ENCODE results near the gene CACNG5.

The CACNG5 gene

DNA sequence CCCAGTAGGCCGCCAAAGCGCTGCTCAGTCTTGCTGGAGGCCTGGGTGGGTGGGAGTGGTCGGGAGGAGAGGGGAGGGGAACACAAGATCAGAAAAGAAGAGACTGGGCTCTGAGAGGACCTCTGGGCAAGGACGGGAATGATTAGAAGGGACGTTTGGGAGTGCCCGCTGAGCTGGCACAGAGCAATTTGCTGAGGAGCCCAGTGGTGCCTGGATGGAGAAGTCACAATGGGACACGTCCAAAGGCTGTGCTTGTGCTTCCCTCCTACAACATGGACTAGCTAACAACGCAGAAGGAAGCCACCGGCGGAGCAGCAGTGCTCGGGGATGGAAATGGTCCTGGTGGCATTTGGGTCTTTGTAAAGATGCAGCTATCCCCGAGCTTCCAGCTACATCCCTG lies 84.0 kb downstream of the CACNG5 start:
- TF ChIP-seq ZNF565 (CRISPR knock-in tag; conservative IDR thresholded peaks at IDR 0.05; ENCODE audit: low read depth) (no peak), PATZ1 (CRISPR knock-in tag; IDR thresholded peaks at IDR 0.05; ENCODE audit: borderline replicate concordance) (no peak), TCF4 (CRISPR knock-in tag; IDR thresholded peaks at IDR 0.05; ENCODE audit: borderline replicate concordance) (no peak), ZC3H10 (CRISPR knock-in tag; IDR thresholded peaks at IDR 0.05) (no peak)
- ATAC-seq = no peak

DNA sequence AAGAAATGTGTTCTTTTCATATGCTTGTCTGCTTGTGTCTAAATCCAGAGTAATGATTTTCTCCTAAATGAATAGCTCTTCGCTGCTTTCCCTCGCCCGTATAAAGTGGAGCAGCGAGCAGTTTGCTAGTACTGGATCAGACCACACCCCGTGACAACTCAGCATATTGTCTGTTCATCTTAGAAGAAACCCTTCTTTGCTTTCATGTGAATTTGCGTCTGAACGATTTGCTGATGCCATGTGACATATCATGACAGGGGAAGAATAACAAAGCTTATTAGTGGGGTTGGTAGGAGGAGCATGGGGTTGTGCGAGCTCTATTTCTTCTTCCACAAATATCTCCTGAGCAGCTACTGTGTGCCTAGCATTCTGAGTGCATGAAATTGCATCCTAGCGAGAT lies 85.5 kb downstream of the CACNG5 start:
- ATAC-seq = no peak
- TF ChIP-seq, protein P1, sequence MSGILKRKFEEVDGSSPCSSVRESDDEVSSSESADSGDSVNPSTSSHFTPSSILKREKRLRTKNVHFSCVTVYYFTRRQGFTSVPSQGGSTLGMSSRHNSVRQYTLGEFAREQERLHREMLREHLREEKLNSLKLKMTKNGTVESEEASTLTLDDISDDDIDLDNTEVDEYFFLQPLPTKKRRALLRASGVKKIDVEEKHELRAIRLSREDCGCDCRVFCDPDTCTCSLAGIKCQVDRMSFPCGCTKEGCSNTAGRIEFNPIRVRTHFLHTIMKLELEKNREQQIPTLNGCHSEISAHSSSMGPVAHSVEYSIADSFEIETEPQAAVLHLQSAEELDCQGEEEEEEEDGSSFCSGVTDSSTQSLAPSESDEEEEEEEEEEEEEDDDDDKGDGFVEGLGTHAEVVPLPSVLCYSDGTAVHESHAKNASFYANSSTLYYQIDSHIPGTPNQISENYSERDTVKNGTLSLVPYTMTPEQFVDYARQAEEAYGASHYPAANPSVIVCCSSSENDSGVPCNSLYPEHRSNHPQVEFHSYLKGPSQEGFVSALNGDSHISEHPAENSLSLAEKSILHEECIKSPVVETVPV (CRISPR knock-in tag; IDR thresholded peaks at IDR 0.05) = no peak
- TF ChIP-seq ZNF8 (CRISPR knock-in tag; IDR thresholded peaks at IDR 0.05) (no peak), POU6F1 (CRISPR knock-in tag; IDR thresholded peaks at IDR 0.05; ENCODE audit: borderline replicate concordance, low read depth) (no peak), CSDC2 (CRISPR knock-in tag; IDR thresholded peaks at IDR 0.05) (no peak), GLIS3 (CRISPR knock-in tag; IDR thresholded peaks at IDR 0.05) (no peak), ZFP3 (CRISPR knock-in tag; IDR thresholded peaks at IDR 0.05) (no peak), ZFP30 (CRISPR knock-in tag; IDR thresholded peaks at IDR 0.05) (no peak), ARNTL (CRISPR knock-in tag; IDR thresholded peaks at IDR 0.05; ENCODE audit: borderline replicate concordance, low read depth) (no peak), OSR1 (CRISPR knock-in tag; IDR thresholded peaks at IDR 0.05) (no peak), TCF4 (CRISPR knock-in tag; IDR thresholded peaks at IDR 0.05; ENCODE audit: borderline replicate concordance) (no peak), PPARA (CRISPR knock-in tag; IDR thresholded peaks at IDR 0.05; ENCODE audit: borderline replicate concordance) (no peak), ISL1 (CRISPR knock-in tag; IDR thresholded peaks at IDR 0.05) (no peak), PATZ1 (CRISPR knock-in tag; IDR thresholded peaks at IDR 0.05; ENCODE audit: borderline replicate concordance) (no peak), ZNF70 (CRISPR knock-in tag; IDR thresholded peaks at IDR 0.05) (no peak), ZC3H10 (CRISPR knock-in tag; IDR thresholded peaks at IDR 0.05) (no peak), RARB (CRISPR knock-in tag; IDR thresholded peaks at IDR 0.05) (no peak), BACH2 (CRISPR knock-in tag; IDR thresholded peaks at IDR 0.05; ENCODE audit: borderline replicate concordance) (no peak), TSHZ2 (CRISPR knock-in tag; IDR thresholded peaks at IDR 0.05) (no peak), ZNF565 (CRISPR knock-in tag; conservative IDR thresholded peaks at IDR 0.05; ENCODE audit: low read depth) (no peak), ESRRG (CRISPR knock-in tag; IDR thresholded peaks at IDR 0.05) (no peak)

- no peak for TF ChIP-seq PATZ1 (CRISPR knock-in tag; IDR thresholded peaks at IDR 0.05; ENCODE audit: borderline replicate concordance)
- no peak for TF ChIP-seq ZFP3 (CRISPR knock-in tag; IDR thresholded peaks at IDR 0.05)
- ATAC-seq = no peak; the same call in 2 of the 3 replicates
Observed at GRCh38 chr17:66920950-66921349, 86.0 kb downstream of the CACNG5 start.

Measured in SK-N-SH treated with all-trans-retinoic acid at 6 μM for 48 hours (cell line).